K562 (cell line): ENCODE data around the gene ZNF407. TPM values are rescaled to one million over a fixed set of nuclear protein-coding genes. Genes with fewer than 3 reads are reported as not detected.

ENCODE experiments used
- ATAC-seq: fragments of 200-7000 bp; cut with Tn5 transposase; 3 replicates; pipeline ENCODE4 v1.9.1; 2020; ENCODE audit warnings: moderate library complexity
- BruUV-seq: library from RNA; stranded (reverse); fragments of 400-500 nt; replicated peaks from 2 replicates; lab custom pipeline; 2021; lab: Mats Ljungman, UMichigan
- CTCF ChIA-PET: fragments of 300-600 bp; formaldehyde crosslinking; extraction: SDS; loops from one replicate; lab custom pipeline; 2021; ENCODE audit warnings: low intra/inter-chr PET ratio; lab: Yijun Ruan, JAX
- POLR2A ChIA-PET: fragments of 300-600, 350-650 bp; sonication (Branson Sonifier 250); formaldehyde crosslinking; extraction: SDS; loops from one replicate; lab custom pipeline; 2021; ENCODE audit warnings: antibody characterized with exemption, inconsistent platforms; lab: Yijun Ruan, JAX
- DNase-seq, 4 experiments: peaks; one replicate each; pipeline versions ENCODE4 v3.0.0 to v3.0.0-alpha.2; 2011 to 2018; ENCODE audit warnings: low spot score in 3 of 4, mixed read lengths in 3 of 4; ENCODE audit errors: extremely low read depth in 1 of 4
- FAIRE-seq: peaks from 2 replicates; lab custom pipeline; 2011; peaks lifted over from hg19 to GRCh38; lab: Jason Lieb, UNC
- H2AFZ ChIP-seq: 2 replicates; pipeline ENCODE4 v1.6.0; 2011; ENCODE audit warnings: low read depth, low read length, control low read depth, inconsistent platforms
- H3K27ac ChIP-seq: fragments of 200-600 bp; 3 replicates; pipeline ENCODE4 v1.8.0; 2011; ENCODE audit warnings: low read depth, mild to moderate bottlenecking, control low read depth, inconsistent platforms, low read length, moderate library complexity, mixed read lengths; ENCODE audit errors: extremely low read depth
- H3K27me3 ChIP-seq, 2 experiments: fragments of 300-600 bp in 1 of 2; 2 replicates in 1 of 2; 3 replicates in 1 of 2; pipeline versions ENCODE4 v1.6.0 to v1.8.0; 2011; ENCODE audit warnings: inconsistent platforms in 2 of 2, low read length in 2 of 2, mild to moderate bottlenecking in 1 of 2, mixed read lengths in 1 of 2, moderate library complexity in 1 of 2; ENCODE audit not compliant: control insufficient read depth in 2 of 2, insufficient read depth in 2 of 2
- H3K36me3 ChIP-seq: fragments of 300-600 bp; 3 replicates; pipeline ENCODE4 v1.8.0; 2011; ENCODE audit warnings: mild to moderate bottlenecking, low read length, inconsistent platforms; ENCODE audit not compliant: control insufficient read depth, insufficient read depth
- H3K4me1 ChIP-seq, 2 experiments: fragments of 200-600 bp in 1 of 2; replicated peaks in 1 of 2; 2 replicates in 1 of 2; 3 replicates in 1 of 2; pipeline versions ENCODE4 v1.5.1 to v1.8.0; 2011; ENCODE audit warnings: inconsistent platforms in 2 of 2, low read length in 2 of 2, mild to moderate bottlenecking in 1 of 2, mixed read lengths in 1 of 2, moderate library complexity in 1 of 2; ENCODE audit not compliant: control insufficient read depth in 2 of 2, insufficient read depth in 2 of 2
- H3K4me2 ChIP-seq: 2 replicates; pipeline ENCODE4 v1.6.1; 2011; ENCODE audit warnings: low read length, control low read depth, inconsistent platforms, mixed read lengths; ENCODE audit not compliant: insufficient read depth
- H3K4me3 ChIP-seq: fragments of 200-600 bp; sonication (generic), shearing (Covaris generic); 2 replicates; pipeline ENCODE4 v1.5.1; 2016; ENCODE audit warnings: control low read depth, inconsistent platforms
- H3K79me2 ChIP-seq: fragments of 200-600 bp; 3 replicates; pipeline ENCODE4 v1.8.0; 2011; ENCODE audit warnings: low read length, inconsistent platforms; ENCODE audit not compliant: control insufficient read depth, insufficient read depth
- H3K9ac ChIP-seq, 2 experiments: 2 replicates each; pipeline versions ENCODE4 v1.6.0 to v1.6.1; 2011; ENCODE audit warnings: low read depth in 2 of 2, low read length in 2 of 2, control low read depth in 1 of 2, inconsistent platforms in 1 of 2, mild to moderate bottlenecking in 1 of 2, mixed read lengths in 1 of 2; ENCODE audit not compliant: insufficient read depth in 1 of 2
- H3K9me1 ChIP-seq: one replicate; pipeline ENCODE4 v1.6.0; 2011; ENCODE audit warnings: inconsistent platforms, mild to moderate bottlenecking, low read length, moderate library complexity; ENCODE audit not compliant: control insufficient read depth, insufficient read depth
- H3K9me3 ChIP-seq: replicated peaks from 2 replicates; pipeline ENCODE4 v1.5.1; 2011; ENCODE audit warnings: low read depth, low read length, inconsistent platforms; ENCODE audit not compliant: control insufficient read depth, insufficient read depth
- H4K20me1 ChIP-seq: replicated peaks from 2 replicates; pipeline ENCODE4 v1.6.1; 2011; ENCODE audit warnings: low read length, inconsistent platforms, mixed read lengths; ENCODE audit not compliant: control insufficient read depth, insufficient read depth
- ARNT ChIP-seq, 2 experiments: fragments of 450-650 bp; IDR thresholded peaks; 2 replicates each; pipeline ENCODE4 v1.6.1; 2016; ENCODE audit warnings: mild to moderate bottlenecking in 1 of 2
- CBX5 ChIP-seq: IDR thresholded peaks from 2 replicates; pipeline ENCODE4 v1.6.1; 2014; ENCODE audit warnings: low read depth, borderline replicate concordance
- E2F3 ChIP-seq: fragments of 250-450 bp; sonication (Bioruptor Pico); IDR thresholded peaks from 2 replicates; pipeline ENCODE4 v1.4.0; 2020; ENCODE audit warnings: mild to moderate bottlenecking
- FIP1L1 ChIP-seq: fragments of 200-400 bp; formaldehyde crosslinking; IDR thresholded peaks from 2 replicates; pipeline ENCODE4 v1.6.1; 2018; ENCODE audit warnings: mild to moderate bottlenecking, low read depth, low read length; ENCODE audit not compliant: poor library complexity, severe bottlenecking
- KLF16 ChIP-seq: IDR thresholded peaks from 2 replicates; pipeline ENCODE4 v1.6.1; 2016; ENCODE audit warnings: antibody characterized with exemption
- TCF7 ChIP-seq: sonication (generic); IDR thresholded peaks from 2 replicates; pipeline ENCODE4 v1.6.1; 2016; ENCODE audit warnings: antibody characterized with exemption, borderline replicate concordance
- ZNF146 ChIP-seq: IDR thresholded peaks from one replicate; pipeline ENCODE4 v1.6.1; 2018; ENCODE audit warnings: missing compliant biosample characterization; ENCODE audit not compliant: unreplicated experiment
- ZNF23 ChIP-seq: fragments of 250-450 bp; sonication (Bioruptor Pico); IDR thresholded peaks from 2 replicates; pipeline ENCODE4 v1.4.0; 2020; ENCODE audit warnings: mild to moderate bottlenecking
- ZSCAN32 ChIP-seq: fragments of 450-650 bp; formaldehyde crosslinking; IDR thresholded peaks from 2 replicates; pipeline ENCODE4 v1.4.0; 2020; ENCODE audit warnings: mild to moderate bottlenecking, moderate library complexity
- WGBS: fragments of 100-300 bp; shearing (Covaris generic); methylation state at CpG from one replicate; pipeline ENCODE4 v1.1.6; 2016; ENCODE audit warnings: low coverage, mixed read lengths; ENCODE audit not compliant: insufficient coverage; ENCODE audit errors: missing lambda C conversion rate; 5-methylcytosine and 5-hydroxymethylcytosine counted together
- in situ Hi-C: fragments of 300-500 bp; cut with MboI; formaldehyde crosslinking; loops from 4 replicates; pipeline ENCODE4 v1.15.0; 2018; ENCODE audit warnings: inconsistent platforms, mixed read lengths
- intact Hi-C: fragments of 100-400 bp; cut with micrococcal nuclease; formaldehyde crosslinking; loops from 2 replicates; pipeline ENCODE4 v1.14.2; 2022
- polyA plus RNA-seq, 8 experiments: library from polyadenylated mRNA; depleted of rRNA in 4 of 8; stranded (reverse) in 5 of 8; unstranded in 3 of 8; fragments of >200 nt; fragmentation: Nextera tagmentation in 2 of 8; fragmentation: Illumina TruSeq in 1 of 8; extraction: Ambion mirVana in 2 of 8; extraction: Trizol in 1 of 8; gene quantifications; 2 replicates each; pipeline versions ENCODE4 v1.2.1 to v1.2.3, GENCODE V29; 2011 to 2014; ENCODE audit warnings: inconsistent platforms in 1 of 8, missing spikeins in 1 of 8
- total RNA-seq, 7 experiments: library from RNA; depleted of rRNA in 6 of 7; stranded (reverse); fragments of >200 nt in 6 of 7; fragmentation: Illumina TruSeq in 2 of 7; extraction: Trizol in 2 of 7; gene quantifications; 2 replicates each; pipeline versions ENCODE4 v1.2.1 to v1.2.3, GENCODE V29; 2011 to 2021; ENCODE audit warnings: low replicate concordance in 1 of 7
- TF ChIP-seq, protein P1 (sequence below): IDR thresholded peaks from 2 replicates; pipeline ENCODE4 v1.6.1; 2016; ENCODE audit warnings: missing genetic modification characterization, missing compliant biosample characterization
- TF ChIP-seq, protein P2 (sequence below), 3 experiments: fragments of 200-800 bp in 1 of 3; sonication (Bioruptor generic) in 1 of 3; sonication (generic) in 1 of 3; formaldehyde crosslinking in 1 of 3; IDR thresholded peaks; 2 replicates each; pipeline versions ENCODE4 v1.6.1 to v1.8.0; 2016 to 2022; ENCODE audit warnings: mild to moderate bottlenecking in 2 of 3, missing compliant biosample characterization in 2 of 3, missing genetic modification characterization in 2 of 3, missing genetic modification reagents in 1 of 3
- TF ChIP-seq, protein P3 (sequence below): fragments of 250-450 bp; sonication (Bioruptor Pico); IDR thresholded peaks from 2 replicates; pipeline ENCODE4 v1.5.1; 2021; ENCODE audit warnings: mild to moderate bottlenecking
- TF ChIP-seq, protein P4 (sequence below): fragments of 250-450 bp; sonication (Bioruptor Pico); IDR thresholded peaks from 2 replicates; pipeline ENCODE4 v1.4.0; 2020

Gene ZNF407
- total and polyA plus RNA-seq, 9 of the 15 experiments (the other 6 are each of a cell fraction or from before 2014, with no cell fraction given) = 0.21 to 5.4 (median 2.3) TPM

DNA sequence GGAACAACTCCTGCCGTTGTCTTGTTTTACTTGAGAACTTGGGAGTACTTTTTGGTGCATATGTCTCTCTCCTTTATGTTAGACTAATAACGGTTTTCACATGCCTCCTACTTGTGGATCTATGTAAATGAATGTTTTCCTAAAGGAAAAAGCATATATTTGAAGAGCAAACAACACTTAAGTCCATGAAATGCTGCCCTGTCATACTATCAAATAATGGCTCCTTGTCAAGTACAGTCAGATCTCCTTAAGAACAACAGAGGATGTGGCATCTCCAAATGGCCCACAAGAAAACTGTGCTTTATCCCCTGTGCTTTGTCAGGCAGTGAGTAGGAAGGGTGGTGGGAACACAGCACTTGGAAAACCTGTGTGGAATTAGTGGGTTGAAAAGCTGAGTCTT, 413.0 kb downstream of the ZNF407 start:
- in situ Hi-C loops = no loop called here
- no peaks in the 10 kb centered on the region for H3K4me1 ChIP-seq
- H3K27ac ChIP-seq = no peak overlapping the region
- no peak for DNase-seq
- no peaks in the 10 kb centered on the region for H3K79me2 ChIP-seq
- BruUV-seq = no TSS peak
- no peaks in the 10 kb centered on the region for H3K9me1 ChIP-seq
- 32% methylated on average over 2 of the region's 2 CpGs for WGBS
- H3K9me3 ChIP-seq = no peaks in the 10 kb centered on the region
- TF ChIP-seq ARNT (IDR thresholded peaks at IDR 0.05) (no peak), ZSCAN32 (CRISPR knock-in tag) (no peak), E2F3 (CRISPR knock-in tag) (no peak), CBX5 (no peak), KLF16 (no peak), FIP1L1 (no peak), ZNF146 (no peak), TCF7 (no peak), ZNF23 (CRISPR knock-in tag) (no peak)
- TF ChIP-seq, protein P1, sequence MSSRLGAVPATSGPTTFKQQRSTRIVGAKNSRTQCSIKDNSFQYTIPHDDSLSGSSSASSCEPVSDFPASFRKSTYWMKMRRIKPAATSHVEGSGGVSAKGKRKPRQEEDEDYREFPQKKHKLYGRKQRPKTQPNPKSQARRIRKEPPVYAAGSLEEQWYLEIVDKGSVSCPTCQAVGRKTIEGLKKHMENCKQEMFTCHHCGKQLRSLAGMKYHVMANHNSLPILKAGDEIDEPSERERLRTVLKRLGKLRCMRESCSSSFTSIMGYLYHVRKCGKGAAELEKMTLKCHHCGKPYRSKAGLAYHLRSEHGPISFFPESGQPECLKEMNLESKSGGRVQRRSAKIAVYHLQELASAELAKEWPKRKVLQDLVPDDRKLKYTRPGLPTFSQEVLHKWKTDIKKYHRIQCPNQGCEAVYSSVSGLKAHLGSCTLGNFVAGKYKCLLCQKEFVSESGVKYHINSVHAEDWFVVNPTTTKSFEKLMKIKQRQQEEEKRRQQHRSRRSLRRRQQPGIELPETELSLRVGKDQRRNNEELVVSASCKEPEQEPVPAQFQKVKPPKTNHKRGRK = no peak
- TF ChIP-seq, protein P2, sequence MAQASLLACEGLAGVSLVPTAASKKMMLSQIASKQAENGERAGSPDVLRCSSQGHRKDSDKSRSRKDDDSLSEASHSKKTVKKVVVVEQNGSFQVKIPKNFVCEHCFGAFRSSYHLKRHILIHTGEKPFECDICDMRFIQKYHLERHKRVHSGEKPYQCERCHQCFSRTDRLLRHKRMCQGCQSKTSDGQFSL (CRISPR knock-in tag; IDR thresholded peaks at IDR 0.05) = no peak
- TF ChIP-seq, protein P2 (tag; IDR thresholded peaks at IDR 0.05) = no peak
- TF ChIP-seq, protein P3, sequence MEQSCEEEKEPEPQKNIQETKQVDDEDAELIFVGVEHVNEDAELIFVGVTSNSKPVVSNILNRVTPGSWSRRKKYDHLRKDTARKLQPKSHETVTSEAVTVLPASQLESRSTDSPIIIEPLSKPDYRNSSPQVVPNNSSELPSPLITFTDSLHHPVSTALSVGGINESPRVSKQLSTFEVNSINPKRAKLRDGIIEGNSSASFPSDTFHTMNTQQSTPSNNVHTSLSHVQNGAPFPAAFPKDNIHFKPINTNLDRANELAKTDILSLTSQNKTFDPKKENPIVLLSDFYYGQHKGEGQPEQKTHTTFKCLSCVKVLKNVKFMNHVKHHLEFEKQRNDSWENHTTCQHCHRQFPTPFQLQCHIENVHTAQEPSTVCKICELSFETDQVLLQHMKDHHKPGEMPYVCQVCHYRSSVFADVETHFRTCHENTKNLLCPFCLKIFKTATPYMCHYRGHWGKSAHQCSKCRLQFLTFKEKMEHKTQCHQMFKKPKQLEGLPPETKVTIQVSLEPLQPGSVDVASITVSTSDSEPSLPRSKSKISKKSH (CRISPR knock-in tag) = no peak
- TF ChIP-seq, protein P4, sequence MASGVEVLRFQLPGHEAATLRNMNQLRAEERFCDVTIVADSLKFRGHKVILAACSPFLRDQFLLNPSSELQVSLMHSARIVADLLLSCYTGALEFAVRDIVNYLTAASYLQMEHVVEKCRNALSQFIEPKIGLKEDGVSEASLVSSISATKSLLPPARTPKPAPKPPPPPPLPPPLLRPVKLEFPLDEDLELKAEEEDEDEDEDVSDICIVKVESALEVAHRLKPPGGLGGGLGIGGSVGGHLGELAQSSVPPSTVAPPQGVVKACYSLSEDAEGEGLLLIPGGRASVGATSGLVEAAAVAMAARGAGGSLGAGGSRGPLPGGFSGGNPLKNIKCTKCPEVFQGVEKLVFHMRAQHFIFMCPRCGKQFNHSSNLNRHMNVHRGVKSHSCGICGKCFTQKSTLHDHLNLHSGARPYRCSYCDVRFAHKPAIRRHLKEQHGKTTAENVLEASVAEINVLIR (CRISPR knock-in tag) = no peak
- TF ChIP-seq, all 486 proteins: peak for 0
- Histone ChIP-seq H3K36me3 (no peaks in the 10 kb centered on the region), H3K4me3 (no peak overlapping the region), H4K20me1 (no peaks in the 10 kb centered on the region), H3K9ac (no peak overlapping the region), H3K4me2 (no peak overlapping the region), H3K27me3 (no peaks in the 10 kb centered on the region), H2AFZ (no peak overlapping the region)
- POLR2A ChIA-PET = no interaction called here
- CTCF ChIA-PET = no interaction called here
- intact Hi-C loops = no loop called here
- no peak for FAIRE-seq
- ATAC-seq = no peak
